ENCODE results near the gene CELF5. TPM values are rescaled to one million over a fixed set of nuclear protein-coding genes. Genes with fewer than 3 reads are reported as not detected.
"Not testable (repeated sequence)": the region's sequence is repeated elsewhere in the genome, so short reads cannot be mapped to it uniquely, and the experiment has no call there.

The CELF5 gene
- polyA plus RNA-seq, 1 donor from 2014 or later, result not detected

- H3K4me1 Mint-ChIP-seq, result peaks cover 1 to 4% (median 2%) of the 10 kb centered on the region in 3 donors
- H3K27ac Mint-ChIP-seq, result peak overlapping the region in 1 of 3 donors; percentile 41
- peaks cover 2% of the 10 kb centered on the region for H3K36me3 Mint-ChIP-seq
Measured at GRCh38 chr19:3210347-3211017, 14.0 kb upstream of the CELF5 start.

GRCh38 chr19:3211191-3211590 is 13.3 kb upstream of the CELF5 start:
- peaks cover 1 to 4% (median 2%) of the 10 kb centered on the region in 3 donors for H3K4me1 Mint-ChIP-seq
- H3K27me3 Mint-ChIP-seq, result peaks cover 2% of the 10 kb centered on the region
- peak overlapping the region in 1 of 3 donors; percentile 41 for H3K27ac Mint-ChIP-seq
- peaks cover 2% of the 10 kb centered on the region for H3K36me3 Mint-ChIP-seq
- no peaks in the 10 kb centered on the region for H3K9me3 Mint-ChIP-seq
- H3K4me3 Mint-ChIP-seq, result no peak overlapping the region

More at GRCh38 chr19:3210347-3211017, 14.0 kb upstream of the CELF5 start:
- H3K4me3 Mint-ChIP-seq, result no peak overlapping the region
- H3K9me3 Mint-ChIP-seq, result no peaks in the 10 kb centered on the region
- peaks cover 2% of the 10 kb centered on the region for H3K27me3 Mint-ChIP-seq

DNA sequence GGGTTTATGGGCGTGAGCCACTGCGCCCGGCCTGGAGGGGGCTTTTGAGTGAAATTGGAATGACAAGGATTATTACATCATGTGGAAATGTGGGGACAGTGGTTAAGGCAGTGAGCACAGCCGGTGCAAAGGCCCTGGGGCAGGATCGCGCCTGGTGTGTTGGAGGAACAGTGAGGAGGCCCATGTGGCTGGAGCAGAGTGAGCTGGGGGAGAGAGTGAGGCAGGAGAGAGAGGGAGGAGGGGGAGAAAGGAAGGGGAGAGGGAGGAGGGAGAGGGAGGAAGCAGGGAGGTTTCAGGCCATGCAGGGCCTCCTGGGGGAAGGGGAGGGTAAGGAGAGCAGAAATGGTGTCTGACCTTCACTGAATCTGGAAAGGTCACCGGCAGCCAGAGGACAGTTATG is 11.3 kb upstream of the CELF5 start:
- H3K4me1 Mint-ChIP-seq, result peaks cover 1 to 4% (median 2%) of the 10 kb centered on the region in 3 donors
- H3K27me3 Mint-ChIP-seq, result peaks cover 2% of the 10 kb centered on the region

DNA sequence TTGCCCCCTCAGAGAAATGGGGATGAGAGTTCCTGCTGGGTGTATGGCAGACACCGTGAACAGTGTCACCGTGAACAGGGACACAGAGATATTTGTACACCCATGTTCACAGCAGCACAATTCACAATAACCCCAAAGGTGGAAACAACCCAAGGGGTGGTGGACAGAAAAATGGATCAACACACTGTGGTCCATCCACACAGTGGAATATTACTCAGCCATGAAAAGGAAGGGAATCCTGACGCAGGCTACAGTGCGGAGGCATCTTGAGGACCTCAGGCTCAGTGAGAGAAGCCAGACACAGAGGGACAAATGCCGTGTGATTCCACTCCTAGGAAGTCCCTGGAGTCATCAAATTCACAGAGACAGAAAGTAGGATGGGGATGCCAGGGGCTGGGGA is 7.6 kb upstream of the CELF5 start:
- peaks cover 2% of the 10 kb centered on the region for H3K27me3 Mint-ChIP-seq
- H3K9me3 Mint-ChIP-seq, result no peaks in the 10 kb centered on the region
- H3K27ac Mint-ChIP-seq, result no peak overlapping the region
- no peak overlapping the region for H3K4me3 Mint-ChIP-seq
- peaks cover 0 to 2% (median 1%) of the 10 kb centered on the region in 3 donors for H3K4me1 Mint-ChIP-seq
- H3K36me3 Mint-ChIP-seq, result no peaks in the 10 kb centered on the region

More for the DNA sequence above, 11.3 kb upstream of the CELF5 start:
- Mint-ChIP-seq H3K9me3 (no peaks in the 10 kb centered on the region), H3K27ac (no peak overlapping the region), H3K4me3 (peak overlapping the region in 2 of 4 donors; percentile 51 to 73), H3K36me3 (peaks cover 2% of the 10 kb centered on the region)

DNA sequence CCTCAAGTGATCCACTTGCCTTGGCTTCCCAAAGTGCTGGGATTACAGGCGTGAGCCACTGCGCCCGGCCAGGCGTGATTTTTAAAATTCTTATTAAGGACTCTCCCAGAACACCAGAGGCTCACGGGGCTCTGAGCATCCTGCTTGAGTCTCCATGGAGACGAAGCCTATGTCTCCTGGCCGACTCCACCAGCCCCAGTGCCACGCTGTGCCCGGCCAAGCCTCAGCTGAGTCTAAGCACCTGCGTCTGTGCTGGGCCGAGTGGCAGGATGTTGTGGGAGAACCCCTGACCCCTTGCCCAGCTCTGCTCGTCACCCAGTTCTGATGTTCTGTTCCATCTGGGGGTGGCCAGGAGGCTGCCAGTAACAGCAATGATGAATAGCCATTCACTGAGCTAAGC is 3.9 kb upstream of the CELF5 start:
- Mint-ChIP-seq H3K9me3 (no peaks in the 10 kb centered on the region), H3K4me1 (no peaks in the 10 kb centered on the region), H3K27me3 (peaks cover 3% of the 10 kb centered on the region), H3K4me3 (no peak overlapping the region), H3K27ac (no peak overlapping the region), H3K36me3 (no peaks in the 10 kb centered on the region)

GRCh38 chr19:3221576-3221975 is 2.9 kb upstream of the CELF5 start:
- not testable (repeated sequence) for H3K27me3 Mint-ChIP-seq, H3K36me3 Mint-ChIP-seq, H3K9me3 Mint-ChIP-seq, H3K4me1 Mint-ChIP-seq, H3K4me3 Mint-ChIP-seq
- H3K27ac Mint-ChIP-seq, result peak overlapping the region in 1 of 3 donors; percentile 50

- H3K27ac Mint-ChIP-seq, result no peak overlapping the region
- H3K36me3 Mint-ChIP-seq, result no peaks in the 10 kb centered on the region
- H3K4me1 Mint-ChIP-seq, result peaks cover 0 to 1% (median 0%) of the 10 kb centered on the region in 3 donors
- H3K27me3 Mint-ChIP-seq, result peaks cover 17% of the 10 kb centered on the region
- H3K9me3 Mint-ChIP-seq, result no peaks in the 10 kb centered on the region
- H3K4me3 Mint-ChIP-seq, result no peak overlapping the region
Measured at GRCh38 chr19:3222709-3223108, 1.8 kb upstream of the CELF5 start.

GRCh38 chr19:3225169-3225485 is 666 bp downstream of the CELF5 start:
- H3K36me3 Mint-ChIP-seq, result no peaks in the 10 kb centered on the region
- no peaks in the 10 kb centered on the region for H3K9me3 Mint-ChIP-seq
- peaks cover 28% of the 10 kb centered on the region for H3K27me3 Mint-ChIP-seq
- no peak overlapping the region for H3K4me3 Mint-ChIP-seq
- H3K4me1 Mint-ChIP-seq, result peaks cover 0 to 3% (median 2%) of the 10 kb centered on the region in 3 donors
- H3K27ac Mint-ChIP-seq, result no peak overlapping the region

GRCh38 chr19:3225677-3226093 is 1.2 kb downstream of the CELF5 start:
- Mint-ChIP-seq H3K4me3 (no peak overlapping the region), H3K4me1 (peaks cover 0 to 3% (median 2%) of the 10 kb centered on the region in 3 donors), H3K27me3 (peaks cover 28% of the 10 kb centered on the region), H3K9me3 (no peaks in the 10 kb centered on the region), H3K36me3 (no peaks in the 10 kb centered on the region), H3K27ac (no peak overlapping the region)

- peaks cover 28% of the 10 kb centered on the region for H3K27me3 Mint-ChIP-seq
- peak overlapping the region in 1 of 3 donors; percentile 85 for H3K27ac Mint-ChIP-seq
Measured at GRCh38 chr19:3227054-3227626, 2.7 kb downstream of the CELF5 start.

GRCh38 chr19:3229346-3229743 is 4.9 kb downstream of the CELF5 start:
- Mint-ChIP-seq H3K27me3 (peaks cover 25% of the 10 kb centered on the region), H3K27ac (no peak overlapping the region), H3K4me3 (no peak overlapping the region), H3K4me1 (peaks cover 0 to 3% (median 2%) of the 10 kb centered on the region in 3 donors), H3K9me3 (no peaks in the 10 kb centered on the region), H3K36me3 (no peaks in the 10 kb centered on the region)

More at GRCh38 chr19:3227054-3227626, 2.7 kb downstream of the CELF5 start:
- Mint-ChIP-seq H3K9me3 (no peaks in the 10 kb centered on the region), H3K4me1 (peaks cover 0 to 3% (median 2%) of the 10 kb centered on the region in 3 donors), H3K4me3 (peak overlapping the region in 1 of 4 donors; percentile 39), H3K36me3 (no peaks in the 10 kb centered on the region)

DNA sequence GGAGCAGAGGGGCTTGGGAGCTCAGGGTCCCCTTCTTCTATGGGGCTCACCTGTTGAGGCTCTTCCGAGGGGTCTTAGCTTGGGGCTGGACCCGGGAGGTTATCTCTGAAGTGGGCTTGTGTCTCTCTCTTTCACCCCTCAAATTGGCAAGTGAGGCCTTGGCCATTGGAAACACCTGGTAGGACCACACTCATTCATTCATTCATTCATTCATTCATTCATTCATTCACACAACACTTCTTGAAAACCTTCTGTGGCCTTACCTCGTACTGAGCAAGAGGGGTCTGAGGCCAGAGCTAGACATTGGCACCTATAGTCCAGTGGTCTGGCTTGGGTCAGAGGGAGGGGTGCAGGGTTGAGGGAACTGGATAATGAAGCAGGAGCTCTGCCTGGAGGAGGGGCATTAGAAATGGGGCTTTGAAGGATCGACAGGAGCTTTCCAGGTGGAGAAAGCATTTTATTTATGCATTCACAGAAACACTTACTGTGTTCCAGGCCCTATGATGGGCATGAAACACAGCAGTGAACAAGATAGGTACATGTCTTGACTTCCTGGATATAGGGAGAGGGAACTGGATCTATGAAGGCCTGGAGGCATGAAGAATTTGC is 5.5 kb downstream of the CELF5 start:
- Mint-ChIP-seq H3K4me3 (no peak overlapping the region), H3K27me3 (peaks cover 25% of the 10 kb centered on the region), H3K4me1 (peaks cover 0 to 3% (median 2%) of the 10 kb centered on the region in 3 donors), H3K27ac (no peak overlapping the region), H3K9me3 (no peaks in the 10 kb centered on the region), H3K36me3 (no peaks in the 10 kb centered on the region)

DNA sequence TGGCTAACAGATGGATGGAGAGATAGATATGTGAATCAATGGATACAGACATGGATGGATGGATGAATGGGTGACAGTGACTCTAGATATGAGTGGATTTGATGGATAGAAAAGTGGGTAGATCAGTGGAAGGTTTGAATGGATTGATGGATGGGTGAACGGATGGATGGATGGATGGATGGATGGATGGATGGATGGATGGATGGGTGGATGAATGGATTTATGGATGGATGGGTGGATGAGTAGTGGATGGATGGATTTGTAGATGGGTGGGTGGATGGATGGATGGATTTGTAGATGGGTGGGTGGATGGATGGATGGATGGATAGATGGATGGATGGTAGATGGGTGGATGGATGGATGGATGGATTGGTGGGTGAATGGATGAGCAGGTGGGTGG is 6.8 kb downstream of the CELF5 start:
- H3K27ac Mint-ChIP-seq, result no peak overlapping the region
- peaks cover 0 to 3% (median 2%) of the 10 kb centered on the region in 3 donors for H3K4me1 Mint-ChIP-seq
- H3K4me3 Mint-ChIP-seq, result no peak overlapping the region
- peaks cover 21% of the 10 kb centered on the region for H3K27me3 Mint-ChIP-seq
- H3K36me3 Mint-ChIP-seq, result peaks cover 2% of the 10 kb centered on the region
- peaks cover 0 to 2% (median 0%) of the 10 kb centered on the region in 3 donors for H3K9me3 Mint-ChIP-seq

DNA sequence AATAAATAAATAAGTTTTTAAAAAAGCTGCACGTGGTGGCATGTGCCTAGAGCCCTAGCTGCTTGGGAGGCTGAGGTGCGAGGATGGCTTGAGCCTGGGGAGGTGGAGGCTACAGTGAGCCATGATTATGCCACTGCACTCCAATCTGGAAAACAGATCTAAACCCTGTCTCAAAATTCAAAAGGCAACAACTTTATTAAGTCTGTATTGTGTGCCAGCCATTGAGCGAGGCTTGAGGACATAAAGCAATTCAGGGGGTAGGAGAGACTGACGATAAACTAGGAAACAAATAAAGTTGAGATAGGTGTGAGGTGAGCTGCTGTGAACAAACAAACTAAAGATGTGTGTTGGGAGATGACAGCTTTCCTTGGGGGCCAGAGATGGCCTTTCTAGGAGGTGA is 8.7 kb downstream of the CELF5 start:
- Mint-ChIP-seq H3K27me3 (peaks cover 10% of the 10 kb centered on the region), H3K4me3 (no peak overlapping the region), H3K36me3 (peaks cover 2% of the 10 kb centered on the region), H3K4me1 (no peaks in the 10 kb centered on the region), H3K27ac (no peak overlapping the region), H3K9me3 (peaks cover 0 to 2% (median 0%) of the 10 kb centered on the region in 3 donors)

GRCh38 chr19:3233831-3234230 is 9.4 kb downstream of the CELF5 start:
- Mint-ChIP-seq H3K9me3 (peaks cover 0 to 2% (median 0%) of the 10 kb centered on the region in 3 donors), H3K4me3 (no peak overlapping the region), H3K27ac (no peak overlapping the region), H3K4me1 (no peaks in the 10 kb centered on the region), H3K27me3 (peaks cover 9% of the 10 kb centered on the region), H3K36me3 (peaks cover 2% of the 10 kb centered on the region)
